Fibroblast of villous mesenchyme (primary cell): ENCODE data around the gene SLCO2A1. TPM values are rescaled to one million over a fixed set of nuclear protein-coding genes. Genes with fewer than 3 reads are reported as not detected.

Experiments used
- DNase-seq: peaks from one replicate; pipeline ENCODE4 v3.0.0-alpha.2; 2010; ENCODE audit warnings: low read depth
- H3K4me3 ChIP-seq: 2 replicates; pipeline ENCODE4 v1.5.1; 2011; ENCODE audit warnings: low read depth, mild to moderate bottlenecking, low read length
- total RNA-seq: library from RNA; depleted of rRNA; stranded (reverse); fragments of >200 nt; gene quantifications from 2 replicates; pipeline ENCODE4 v1.2.3, GENCODE V29; 2012
- TF ChIP-seq, protein P1 (sequence below): IDR thresholded peaks from 2 replicates; pipeline ENCODE4 v1.5.1; 2012; ENCODE audit warnings: low read depth, mild to moderate bottlenecking, low read length; ENCODE audit not compliant: insufficient read depth

Gene SLCO2A1
- total RNA-seq, 1 donor = 0.43 TPM

DNA sequence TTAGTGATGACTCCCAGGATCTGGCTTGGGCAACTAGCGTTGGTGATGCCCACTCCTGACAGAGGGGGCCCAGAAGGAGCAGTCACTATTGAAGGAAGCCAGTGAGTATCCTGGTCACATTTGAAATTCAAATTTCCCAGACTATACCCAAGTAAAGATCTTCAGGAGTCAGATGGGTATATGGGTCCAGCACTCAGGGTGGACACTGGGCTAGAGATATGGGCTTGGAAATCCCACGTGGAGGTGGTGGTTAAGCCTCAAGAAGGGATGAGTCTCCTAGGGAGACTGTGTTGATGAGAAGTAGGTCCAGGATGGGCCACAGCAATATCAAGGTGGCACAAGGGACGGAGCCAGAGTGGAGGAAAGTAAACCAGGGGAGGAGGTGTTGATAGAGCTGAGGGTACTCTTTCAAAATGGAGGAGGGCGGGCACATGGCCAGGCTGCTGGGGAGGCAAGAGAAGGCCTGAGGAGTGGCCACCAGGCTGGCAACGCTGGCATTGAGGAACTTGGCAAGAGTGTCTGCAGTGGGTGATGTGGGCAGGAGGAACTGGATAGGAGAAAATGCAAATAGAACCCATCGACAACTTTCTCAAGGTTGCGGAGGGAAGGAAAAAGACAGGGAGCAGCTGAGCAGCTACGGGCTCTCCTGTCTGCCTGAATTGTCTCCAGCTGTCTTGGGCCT, 3.7 kb upstream of the SLCO2A1 start:
- no peak for DNase-seq

GRCh38 chr3:134031348-134031915, 1.7 kb upstream of the SLCO2A1 start:
- TF ChIP-seq, protein P1, sequence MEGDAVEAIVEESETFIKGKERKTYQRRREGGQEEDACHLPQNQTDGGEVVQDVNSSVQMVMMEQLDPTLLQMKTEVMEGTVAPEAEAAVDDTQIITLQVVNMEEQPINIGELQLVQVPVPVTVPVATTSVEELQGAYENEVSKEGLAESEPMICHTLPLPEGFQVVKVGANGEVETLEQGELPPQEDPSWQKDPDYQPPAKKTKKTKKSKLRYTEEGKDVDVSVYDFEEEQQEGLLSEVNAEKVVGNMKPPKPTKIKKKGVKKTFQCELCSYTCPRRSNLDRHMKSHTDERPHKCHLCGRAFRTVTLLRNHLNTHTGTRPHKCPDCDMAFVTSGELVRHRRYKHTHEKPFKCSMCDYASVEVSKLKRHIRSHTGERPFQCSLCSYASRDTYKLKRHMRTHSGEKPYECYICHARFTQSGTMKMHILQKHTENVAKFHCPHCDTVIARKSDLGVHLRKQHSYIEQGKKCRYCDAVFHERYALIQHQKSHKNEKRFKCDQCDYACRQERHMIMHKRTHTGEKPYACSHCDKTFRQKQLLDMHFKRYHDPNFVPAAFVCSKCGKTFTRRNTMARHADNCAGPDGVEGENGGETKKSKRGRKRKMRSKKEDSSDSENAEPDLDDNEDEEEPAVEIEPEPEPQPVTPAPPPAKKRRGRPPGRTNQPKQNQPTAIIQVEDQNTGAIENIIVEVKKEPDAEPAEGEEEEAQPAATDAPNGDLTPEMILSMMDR = no peak
- no peak overlapping the region for H3K4me3 ChIP-seq
- no peak for DNase-seq

More for the DNA sequence above, 3.7 kb upstream of the SLCO2A1 start:
- TF ChIP-seq, protein P1 = no peak
- no peak overlapping the region for H3K4me3 ChIP-seq

- TF ChIP-seq, protein P1 = no peak
- peak overlapping the region; percentile 56 for H3K4me3 ChIP-seq
- no peak for DNase-seq
Measured at GRCh38 chr3:134030379-134031347, 938 bp upstream of the SLCO2A1 start.

DNA sequence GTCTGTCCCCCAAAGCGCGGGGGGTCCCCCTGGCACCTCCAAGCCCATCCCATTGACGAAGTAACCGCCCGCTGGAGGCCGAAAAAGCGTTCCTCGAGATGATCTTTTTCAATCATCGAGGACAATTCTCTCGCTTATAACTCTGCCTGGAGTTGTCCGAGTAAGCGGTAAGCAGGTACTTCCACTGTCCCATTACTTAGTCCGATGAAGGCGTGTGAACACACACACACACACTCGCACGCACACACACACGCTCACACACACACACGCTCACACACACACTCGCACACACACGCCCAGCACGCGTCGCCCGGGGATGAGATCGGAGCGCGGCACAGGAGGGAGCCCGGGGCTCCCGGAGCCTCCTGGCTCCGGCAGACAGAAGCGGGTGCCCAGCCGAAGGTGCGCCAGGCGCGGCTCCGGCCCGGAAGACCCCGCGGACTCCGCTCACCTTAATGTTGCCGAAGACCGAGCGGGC, 430 bp downstream of the SLCO2A1 start:
- TF ChIP-seq, protein P1 = no peak
- peak overlapping the region; percentile 56 for H3K4me3 ChIP-seq
- peak; percentile 7 for DNase-seq

GRCh38 chr3:134028486-134029255, 1.1 kb downstream of the SLCO2A1 start:
- H3K4me3 ChIP-seq = peak overlapping the region; percentile 56

More at GRCh38 chr3:134028486-134029255, 1.1 kb downstream of the SLCO2A1 start:
- DNase-seq = no peak
- TF ChIP-seq, protein P1 = no peak
